Ramos (cell line): ENCODE results near the gene RASIP1.

Experiments
- in situ Hi-C: fragments of 300-500 bp; cut with MboI; formaldehyde crosslinking; loops from one replicate; pipeline ENCODE4 v1.14.3; 2022; ENCODE audit warnings: low sequenced_read_pairs; ENCODE audit not compliant: unreplicated experiment

Gene RASIP1

GRCh38 chr19:48757089-48757675 is 16.8 kb upstream of the RASIP1 start:
- in situ Hi-C loops: no loop called here

- in situ Hi-C loops: no loop called here
These were observed 16.3 kb upstream of the RASIP1 start for GRCh38 chr19:48756686-48757085.

GRCh38 chr19:48756212-48756611 is 15.8 kb upstream of the RASIP1 start:
- in situ Hi-C loops: no loop called here

GRCh38 chr19:48755787-48756186 is 15.4 kb upstream of the RASIP1 start:
- in situ Hi-C loops: no loop called here

- in situ Hi-C loops: no loop called here
These were observed 14.8 kb upstream of the RASIP1 start, which contains the start of gene FGF21 for GRCh38 chr19:48755084-48755641. Gene FGF21, plus strand, starts transcription at chr19:48755524. Its CDS starts 713 bp downstream, at chr19:48756237.

GRCh38 chr19:48752496-48753365 is 12.3 kb upstream of the RASIP1 start, which contains the start of gene FUT1:
Gene FUT1, minus strand, starts transcription at chr19:48752641. Its CDS starts 1,360 bp downstream, at chr19:48751281.
- in situ Hi-C loops: no loop called here

- in situ Hi-C loops: no loop called here
These were observed 11.6 kb upstream of the RASIP1 start for GRCh38 chr19:48751845-48752495.

- in situ Hi-C loops: no loop called here
These were observed 10.5 kb upstream of the RASIP1 start for GRCh38 chr19:48750771-48751504.

GRCh38 chr19:48750351-48750750 is 9.9 kb upstream of the RASIP1 start:
- in situ Hi-C loops: no loop called here

- in situ Hi-C loops: no loop called here
These were observed 9.3 kb upstream of the RASIP1 start for GRCh38 chr19:48749571-48750198.

GRCh38 chr19:48746738-48747575 is 6.5 kb upstream of the RASIP1 start, which contains the start of gene IZUMO1:
Gene IZUMO1, minus strand, starts transcription at chr19:48746909. Its CDS starts 1,050 bp downstream, at chr19:48745859.
- in situ Hi-C loops: no loop called here

- in situ Hi-C loops: no loop called here
These were observed 5.7 kb upstream of the RASIP1 start for GRCh38 chr19:48746110-48746509.

- in situ Hi-C loops: no loop called here
These were observed 5.0 kb upstream of the RASIP1 start for GRCh38 chr19:48745208-48745995.

- in situ Hi-C loops: no loop called here
These were observed 1.7 kb upstream of the RASIP1 start for GRCh38 chr19:48742096-48742495.

- in situ Hi-C loops: no loop called here
These were observed 954 bp upstream of the RASIP1 start for GRCh38 chr19:48741129-48741999.

GRCh38 chr19:48739404-48740163 is 826 bp downstream of the RASIP1 start:
- in situ Hi-C loops: no loop called here
